Neural crest cell (in vitro differentiated cells): ENCODE measurements around the gene NUB1. TPM values are rescaled to one million over a fixed set of nuclear protein-coding genes. Genes with fewer than 3 reads are reported as not detected.
A peak's percentile ranks its signal among the peaks of the same experiment; 100 is the strongest.

Experiments
- DNase-seq: peaks from one replicate; pipeline ENCODE4 v3.0.0; 2021; ENCODE audit warnings: low read depth, mixed read lengths, low spot score
- H3K27ac Mint-ChIP-seq: one replicate; pipeline ENCODE4 v1.8.0; 2021; ENCODE audit warnings: mild to moderate bottlenecking, mixed read lengths; ENCODE audit not compliant: unreplicated experiment
- H3K27me3 Mint-ChIP-seq: 2 replicates; pipeline ENCODE4 v1.8.0; 2021; ENCODE audit warnings: low read depth, mild to moderate bottlenecking, mixed read lengths
- H3K36me3 Mint-ChIP-seq: 2 replicates; pipeline ENCODE4 v1.8.0; 2021; ENCODE audit warnings: low read depth, mild to moderate bottlenecking, mixed read lengths
- H3K4me1 Mint-ChIP-seq: 2 replicates; pipeline ENCODE4 v1.8.0; 2021; ENCODE audit warnings: mixed read lengths
- H3K4me3 Mint-ChIP-seq: one replicate; pipeline ENCODE4 v1.8.0; 2021; ENCODE audit warnings: mild to moderate bottlenecking, mixed read lengths
- H3K9me3 Mint-ChIP-seq: 2 replicates; pipeline ENCODE4 v1.8.0; 2021; ENCODE audit warnings: mixed read lengths
- total RNA-seq: library from RNA; stranded (reverse); gene quantifications from 2 replicates; pipeline ENCODE4 v1.2.1, GENCODE V29; 2021
- TF ChIP-seq, protein P1 (sequence below): fragments of 200-600 bp; sonication (generic); conservative IDR thresholded peaks from 2 replicates; pipeline ENCODE4 v1.5.0; 2021; ENCODE audit warnings: antibody characterized with exemption, mild to moderate bottlenecking

Gene NUB1
- total RNA-seq, 1 donor from 2014 or later = 32.6 TPM

DNA sequence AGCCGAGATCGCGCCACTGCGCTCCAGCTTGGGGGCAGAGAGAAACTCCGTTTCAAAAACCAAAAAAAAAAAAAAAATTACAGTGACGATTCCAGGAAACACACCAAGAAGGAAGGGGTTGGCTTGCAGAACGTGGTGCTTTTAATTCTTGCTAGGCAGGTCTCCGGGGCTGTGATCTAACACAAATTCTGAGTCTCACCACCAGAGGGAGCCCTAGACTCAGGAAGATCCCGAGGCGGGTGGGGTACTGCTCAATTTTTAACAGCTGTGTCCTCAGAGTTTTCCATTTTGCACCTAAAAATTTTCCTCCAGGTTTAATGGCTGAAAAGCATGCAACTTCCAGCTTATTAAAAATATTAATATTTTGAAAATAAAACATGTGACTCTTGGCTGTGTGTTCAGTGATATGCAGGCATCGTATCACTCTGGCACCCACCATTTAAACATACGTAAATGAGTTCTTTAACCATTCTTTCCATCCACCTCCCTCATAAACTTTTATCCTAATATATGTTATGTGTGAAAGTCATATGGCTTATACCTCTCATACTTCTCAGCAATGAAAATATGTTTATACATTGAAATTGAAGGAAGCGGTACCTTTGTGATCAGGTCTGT is 26.5 kb upstream of the NUB1 start:
- Mint-ChIP-seq H3K4me1 (no peaks in the 10 kb centered on the region), H3K4me3 (no peak overlapping the region), H3K36me3 (peaks cover 2% of the 10 kb centered on the region), H3K27me3 (peaks cover 2% of the 10 kb centered on the region), H3K27ac (no peak overlapping the region), H3K9me3 (peaks cover 13% of the 10 kb centered on the region)
- TF ChIP-seq, protein P1, sequence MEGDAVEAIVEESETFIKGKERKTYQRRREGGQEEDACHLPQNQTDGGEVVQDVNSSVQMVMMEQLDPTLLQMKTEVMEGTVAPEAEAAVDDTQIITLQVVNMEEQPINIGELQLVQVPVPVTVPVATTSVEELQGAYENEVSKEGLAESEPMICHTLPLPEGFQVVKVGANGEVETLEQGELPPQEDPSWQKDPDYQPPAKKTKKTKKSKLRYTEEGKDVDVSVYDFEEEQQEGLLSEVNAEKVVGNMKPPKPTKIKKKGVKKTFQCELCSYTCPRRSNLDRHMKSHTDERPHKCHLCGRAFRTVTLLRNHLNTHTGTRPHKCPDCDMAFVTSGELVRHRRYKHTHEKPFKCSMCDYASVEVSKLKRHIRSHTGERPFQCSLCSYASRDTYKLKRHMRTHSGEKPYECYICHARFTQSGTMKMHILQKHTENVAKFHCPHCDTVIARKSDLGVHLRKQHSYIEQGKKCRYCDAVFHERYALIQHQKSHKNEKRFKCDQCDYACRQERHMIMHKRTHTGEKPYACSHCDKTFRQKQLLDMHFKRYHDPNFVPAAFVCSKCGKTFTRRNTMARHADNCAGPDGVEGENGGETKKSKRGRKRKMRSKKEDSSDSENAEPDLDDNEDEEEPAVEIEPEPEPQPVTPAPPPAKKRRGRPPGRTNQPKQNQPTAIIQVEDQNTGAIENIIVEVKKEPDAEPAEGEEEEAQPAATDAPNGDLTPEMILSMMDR = peak; percentile 94
- DNase-seq = peak; percentile 76

DNA sequence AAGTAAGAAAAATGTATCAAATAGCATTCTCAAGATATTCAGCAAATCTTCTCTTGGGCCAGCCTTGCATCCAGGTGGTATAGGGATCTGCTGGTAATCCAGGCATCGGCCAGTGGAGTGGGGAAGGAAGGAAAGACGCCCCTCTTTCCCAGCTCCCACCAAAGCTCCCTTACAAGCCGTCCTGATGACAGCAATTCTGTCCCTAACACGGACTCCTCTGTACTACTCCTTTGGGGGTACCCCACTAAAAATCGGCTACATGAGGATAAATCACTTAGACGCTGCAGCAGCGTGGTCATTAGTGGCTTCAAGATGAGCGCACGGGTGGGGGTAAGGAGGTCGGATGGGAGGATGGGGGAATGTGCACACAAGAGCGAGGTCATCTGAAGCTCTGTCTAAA is 24.7 kb upstream of the NUB1 start:
- TF ChIP-seq, protein P1 = no peak
- DNase-seq = no peak
- Mint-ChIP-seq H3K9me3 (peaks cover 11% of the 10 kb centered on the region), H3K27ac (no peak overlapping the region), H3K4me1 (no peaks in the 10 kb centered on the region), H3K27me3 (peaks cover 2% of the 10 kb centered on the region), H3K4me3 (no peak overlapping the region), H3K36me3 (peaks cover 2% of the 10 kb centered on the region)

DNA sequence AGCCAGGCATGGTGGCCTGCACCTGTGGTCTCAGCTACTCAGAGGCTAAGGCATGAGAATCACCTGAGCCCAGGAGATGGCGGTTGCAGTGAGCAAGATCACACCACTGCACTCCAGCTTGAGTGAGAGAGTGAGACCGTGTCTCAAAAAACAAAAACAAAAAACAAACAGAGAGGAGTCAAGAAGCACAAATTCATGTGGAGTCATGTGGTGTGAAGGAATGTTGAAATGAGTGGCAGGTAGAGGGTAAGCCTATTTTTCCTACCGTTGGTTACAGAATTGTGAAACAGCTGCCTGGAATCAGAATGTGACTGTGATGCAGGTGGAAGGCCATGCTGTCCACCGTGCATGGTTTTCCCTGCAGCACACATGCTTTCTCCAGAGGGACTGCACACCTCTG is 23.7 kb upstream of the NUB1 start:
- H3K27me3 Mint-ChIP-seq = peaks cover 8% of the 10 kb centered on the region
- H3K27ac Mint-ChIP-seq = no peak overlapping the region
- TF ChIP-seq, protein P1 = no peak
- H3K4me1 Mint-ChIP-seq = no peaks in the 10 kb centered on the region
- H3K4me3 Mint-ChIP-seq = no peak overlapping the region
- H3K9me3 Mint-ChIP-seq = peaks cover 11% of the 10 kb centered on the region
- H3K36me3 Mint-ChIP-seq = peaks cover 2% of the 10 kb centered on the region
- no peak for DNase-seq

DNA sequence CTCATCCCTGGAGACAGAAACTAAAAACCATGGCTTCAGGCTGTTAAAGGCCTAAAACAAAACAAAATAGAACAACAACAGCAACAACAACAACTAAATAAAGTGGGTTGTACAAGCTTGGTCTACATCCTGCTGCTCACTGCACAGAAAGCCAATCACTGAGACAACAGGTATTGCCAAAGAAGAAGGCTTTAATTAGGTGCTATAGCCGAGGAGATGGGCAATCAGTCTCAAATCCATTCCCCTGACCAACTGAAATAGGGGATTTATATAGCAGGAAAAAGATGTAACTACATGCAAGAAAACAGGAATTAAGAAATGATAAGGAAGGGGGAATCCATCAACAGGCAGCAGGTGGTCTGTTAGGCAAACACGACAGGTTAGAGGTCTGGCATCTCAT is 22.4 kb upstream of the NUB1 start:
- no peak overlapping the region for H3K27ac Mint-ChIP-seq
- TF ChIP-seq, protein P1 = no peak
- H3K4me3 Mint-ChIP-seq = no peak overlapping the region
- peaks cover 2% of the 10 kb centered on the region for H3K36me3 Mint-ChIP-seq
- H3K27me3 Mint-ChIP-seq = peaks cover 13% of the 10 kb centered on the region
- no peaks in the 10 kb centered on the region for H3K4me1 Mint-ChIP-seq
- no peak for DNase-seq
- peaks cover 11% of the 10 kb centered on the region for H3K9me3 Mint-ChIP-seq

DNA sequence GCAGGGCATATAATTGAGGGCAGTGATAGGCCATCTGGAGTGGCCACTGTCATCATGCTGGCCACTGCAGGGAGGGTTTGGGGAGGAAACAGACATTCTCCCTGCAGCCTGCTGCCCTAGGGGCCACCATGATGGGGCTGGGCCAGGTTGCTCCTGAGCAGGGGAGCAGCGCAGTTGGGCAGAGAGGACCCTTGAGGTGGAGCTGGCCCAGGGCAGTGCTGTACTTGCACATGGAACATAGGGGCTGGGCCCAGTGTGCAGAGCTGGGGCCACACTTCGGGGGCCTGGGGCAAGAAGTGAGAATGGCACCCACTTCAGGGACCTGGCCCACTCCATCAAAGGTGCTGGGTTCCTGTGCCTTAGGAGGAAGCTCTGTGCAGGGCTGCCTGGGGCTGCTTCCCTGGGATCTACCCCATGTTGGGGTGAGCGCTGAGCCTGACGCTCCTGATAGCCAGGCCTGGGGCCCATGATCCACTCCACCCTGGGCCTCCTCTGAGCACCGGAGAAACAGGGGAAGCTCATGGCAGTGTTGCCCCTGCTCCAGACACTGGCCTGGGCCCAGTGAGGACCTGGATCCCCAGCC is 21.3 kb upstream of the NUB1 start:
- peaks cover 11% of the 10 kb centered on the region for H3K9me3 Mint-ChIP-seq
- H3K36me3 Mint-ChIP-seq = peaks cover 2% of the 10 kb centered on the region
- TF ChIP-seq, protein P1 = no peak
- H3K27me3 Mint-ChIP-seq = peaks cover 22% of the 10 kb centered on the region
- no peak overlapping the region for H3K27ac Mint-ChIP-seq
- H3K4me3 Mint-ChIP-seq = no peak overlapping the region
- DNase-seq = no peak
- H3K4me1 Mint-ChIP-seq = no peaks in the 10 kb centered on the region
